BJ (cell line): Measurements from ENCODE around the gene FAT3. TPM values are rescaled to one million over a fixed set of nuclear protein-coding genes. Genes with fewer than 3 reads are reported as not detected.

Experiments
- CTCF ChIA-PET: fragments of 350-600 bp; formaldehyde crosslinking; extraction: SDS; loops from one replicate; lab custom pipeline; 2021; ENCODE audit warnings: antibody characterized with exemption, inconsistent platforms; lab: Yijun Ruan, JAX
- POLR2A ChIA-PET: fragments of 300-600 bp; sonication (Branson Sonifier 250); formaldehyde crosslinking; extraction: SDS; loops from one replicate; lab custom pipeline; 2021; ENCODE audit warnings: antibody characterized with exemption; lab: Charles Lee
- DNase-seq: peaks from one replicate; pipeline ENCODE4 v3.0.0-alpha.2; 2011; ENCODE audit warnings: low read depth
- H3K27me3 ChIP-seq: 2 replicates; pipeline ENCODE4 v1.6.0; 2011; ENCODE audit warnings: low read length; ENCODE audit not compliant: control insufficient read depth, insufficient read depth
- H3K36me3 ChIP-seq: 2 replicates; pipeline ENCODE4 v1.5.1; 2011; ENCODE audit warnings: low read length; ENCODE audit not compliant: control insufficient read depth, insufficient read depth
- H3K4me3 ChIP-seq: 2 replicates; pipeline ENCODE4 v1.5.1; 2011; ENCODE audit warnings: low read depth, mild to moderate bottlenecking, control low read depth, low read length
- polyA plus RNA-seq: library from polyadenylated mRNA; depleted of rRNA; stranded (reverse); fragments of >200 nt; gene quantifications from 2 replicates; pipeline ENCODE4 v1.2.3, GENCODE V29; 2011
- TF ChIP-seq, protein P1 (sequence below): IDR thresholded peaks from 2 replicates; pipeline ENCODE4 v1.5.1; 2011; ENCODE audit warnings: low read depth, mild to moderate bottlenecking, control low read depth, inconsistent platforms, low read length, moderate library complexity; ENCODE audit not compliant: insufficient read depth

Gene FAT3
- polyA plus RNA-seq, 1 experiment: 0.53 TPM

- POLR2A ChIA-PET: interaction anchor here (0.6 kb wide), 1 partner anchor 159 kb away, joined by 3 read pairs; no protein-coding TSS in a partner anchor
These were observed 43.4 kb downstream of the FAT3 start for GRCh38 chr11:92267968-92268367.

DNA sequence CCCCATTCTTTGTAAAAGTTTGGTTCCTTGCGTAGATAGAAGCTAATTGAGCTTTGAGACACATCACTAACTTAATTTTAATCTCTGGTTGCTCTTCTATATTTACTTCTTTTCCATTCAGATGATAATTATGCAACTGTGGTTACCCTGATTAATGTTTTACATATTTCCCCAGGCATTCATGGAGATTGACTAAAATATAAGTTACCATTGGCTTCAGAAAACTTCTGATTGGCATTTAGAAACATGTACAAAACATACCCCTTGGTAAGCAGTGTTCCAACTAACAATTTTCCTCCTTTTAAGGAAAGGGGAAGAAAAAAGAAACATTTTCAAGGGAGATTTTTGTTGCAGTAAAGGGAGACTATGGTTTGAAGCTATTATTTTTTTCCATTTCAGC lies 43.9 kb downstream of the FAT3 start:
- ChIA-PET CTCF (interaction anchor here (0.6 to 1.2 kb wide), 4 partner anchors 9 to 114 kb away, joined by 3 to 6 read pairs (median 4); no protein-coding TSS in a partner anchor), POLR2A (interaction anchor here (0.6 kb wide), 1 partner anchor 158 kb away, joined by 3 read pairs; no protein-coding TSS in a partner anchor)
- no peak overlapping the region for H3K4me3 ChIP-seq
- no peak for DNase-seq
- TF ChIP-seq, protein P1, sequence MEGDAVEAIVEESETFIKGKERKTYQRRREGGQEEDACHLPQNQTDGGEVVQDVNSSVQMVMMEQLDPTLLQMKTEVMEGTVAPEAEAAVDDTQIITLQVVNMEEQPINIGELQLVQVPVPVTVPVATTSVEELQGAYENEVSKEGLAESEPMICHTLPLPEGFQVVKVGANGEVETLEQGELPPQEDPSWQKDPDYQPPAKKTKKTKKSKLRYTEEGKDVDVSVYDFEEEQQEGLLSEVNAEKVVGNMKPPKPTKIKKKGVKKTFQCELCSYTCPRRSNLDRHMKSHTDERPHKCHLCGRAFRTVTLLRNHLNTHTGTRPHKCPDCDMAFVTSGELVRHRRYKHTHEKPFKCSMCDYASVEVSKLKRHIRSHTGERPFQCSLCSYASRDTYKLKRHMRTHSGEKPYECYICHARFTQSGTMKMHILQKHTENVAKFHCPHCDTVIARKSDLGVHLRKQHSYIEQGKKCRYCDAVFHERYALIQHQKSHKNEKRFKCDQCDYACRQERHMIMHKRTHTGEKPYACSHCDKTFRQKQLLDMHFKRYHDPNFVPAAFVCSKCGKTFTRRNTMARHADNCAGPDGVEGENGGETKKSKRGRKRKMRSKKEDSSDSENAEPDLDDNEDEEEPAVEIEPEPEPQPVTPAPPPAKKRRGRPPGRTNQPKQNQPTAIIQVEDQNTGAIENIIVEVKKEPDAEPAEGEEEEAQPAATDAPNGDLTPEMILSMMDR: no peak
- no peaks in the 10 kb centered on the region for H3K36me3 ChIP-seq
- H3K27me3 ChIP-seq: no peaks in the 10 kb centered on the region

More at GRCh38 chr11:92267968-92268367, 43.4 kb downstream of the FAT3 start:
- CTCF ChIA-PET: interaction anchor here (0.7 to 1.2 kb wide), 2 partner anchors 110 to 114 kb away, joined by 3 to 6 read pairs; no protein-coding TSS in a partner anchor
- no peaks in the 10 kb centered on the region for H3K27me3 ChIP-seq
- no peak overlapping the region for H3K4me3 ChIP-seq
- TF ChIP-seq, protein P1: no peak
- no peak for DNase-seq
- no peaks in the 10 kb centered on the region for H3K36me3 ChIP-seq

DNA sequence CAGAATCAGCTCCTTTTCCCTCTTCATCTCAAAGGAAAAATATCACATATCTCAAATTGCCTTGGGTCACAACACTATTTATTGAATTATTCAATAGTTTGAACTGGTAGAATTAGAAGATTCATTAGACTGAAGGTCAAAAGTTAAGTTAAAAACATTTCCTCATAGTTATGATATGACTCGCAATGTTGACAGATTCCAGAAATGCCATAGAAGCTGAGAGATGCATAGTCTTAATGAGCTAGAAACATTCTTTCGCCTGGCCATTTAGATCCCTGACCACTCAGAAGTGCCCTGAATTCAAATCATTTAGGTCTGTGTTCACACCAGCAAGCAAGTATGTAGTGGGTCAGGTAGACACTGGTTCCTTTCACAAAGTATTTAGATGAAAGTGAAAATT lies 44.4 kb downstream of the FAT3 start:
- H3K27me3 ChIP-seq: no peaks in the 10 kb centered on the region
- TF ChIP-seq, protein P1: no peak
- no peak overlapping the region for H3K4me3 ChIP-seq
- POLR2A ChIA-PET: no interaction called here
- CTCF ChIA-PET: interaction anchor here (0.6 to 1.2 kb wide), 4 partner anchors 9 to 113 kb away, joined by 3 to 6 read pairs (median 4); no protein-coding TSS in a partner anchor
- DNase-seq: peak; percentile 35
- H3K36me3 ChIP-seq: no peaks in the 10 kb centered on the region

DNA sequence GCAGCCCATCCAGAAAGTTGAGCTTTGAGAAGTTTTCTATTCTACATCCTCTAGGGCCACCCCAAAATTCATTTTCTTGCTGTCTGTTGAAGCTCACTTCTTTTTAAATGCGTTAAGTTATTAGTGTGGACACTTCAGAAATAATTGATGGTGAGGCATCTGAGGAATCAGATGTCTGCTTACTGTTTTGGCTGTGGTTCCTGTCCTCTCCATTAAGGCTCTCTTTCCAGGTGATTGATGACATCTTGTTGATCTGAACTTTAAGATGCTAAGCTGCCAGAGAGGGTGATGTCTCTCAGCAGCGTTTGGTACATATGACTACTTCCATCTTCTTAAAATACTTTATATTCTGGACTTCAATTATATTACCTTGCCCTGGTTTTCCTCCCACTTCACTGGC lies 45.2 kb downstream of the FAT3 start:
- H3K4me3 ChIP-seq: no peak overlapping the region
- no peak for DNase-seq
- CTCF ChIA-PET: interaction anchor here (0.8 kb wide), 1 partner anchor 20 kb away, joined by 3 read pairs; no protein-coding TSS in a partner anchor
- POLR2A ChIA-PET: no interaction called here
- H3K27me3 ChIP-seq: no peaks in the 10 kb centered on the region
- no peaks in the 10 kb centered on the region for H3K36me3 ChIP-seq
- TF ChIP-seq, protein P1: no peak

DNA sequence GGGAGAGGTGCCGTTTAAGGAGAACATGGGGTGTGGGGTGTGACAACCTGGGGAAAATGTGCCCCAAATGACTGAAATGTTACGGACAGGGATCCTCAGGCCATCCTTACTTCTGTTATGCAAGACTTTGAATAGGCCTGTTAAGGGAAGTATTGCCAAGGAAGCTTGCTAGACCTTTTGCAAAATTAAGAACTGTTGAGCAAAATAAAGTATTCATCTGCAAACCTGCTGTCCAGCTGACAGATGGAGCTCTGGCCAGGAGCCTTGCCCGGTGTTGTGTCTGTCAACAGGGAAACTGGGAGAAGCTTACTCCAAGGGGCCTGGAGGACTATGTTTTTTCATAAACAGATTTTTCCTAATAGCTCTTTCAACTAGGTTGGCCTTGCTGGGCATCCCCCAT lies 48.0 kb downstream of the FAT3 start:
- TF ChIP-seq, protein P1: no peak
- ChIA-PET CTCF (interaction anchor here (2.2 kb wide), 1 partner anchor 20 kb away, joined by 6 read pairs; no protein-coding TSS in a partner anchor), POLR2A (no interaction called here)
- no peak overlapping the region for H3K4me3 ChIP-seq
- no peak for DNase-seq
- H3K27me3 ChIP-seq: no peaks in the 10 kb centered on the region
- H3K36me3 ChIP-seq: no peaks in the 10 kb centered on the region
